ENCODE measurements around the gene MTCL1.

MTCL1 gene

GRCh38 chr18:8762968-8763367 lies 57.6 kb downstream of the MTCL1 start:
- Histone ChIP-seq H3K27ac (ENCODE audit: low read depth, low read length) (no peak overlapping the region), H3K4me3 (ENCODE audit: low read length) (no peak overlapping the region), H3K27me3 (ENCODE audit: insufficient read depth, low read length) (no peaks in the 10 kb centered on the region), H3K4me1 (ENCODE audit: insufficient read depth, low read length) (peaks cover 15% of the 10 kb centered on the region; the same call in 1 of the 2 replicates), H3K36me3 (ENCODE audit: insufficient read depth, low read length) (peaks cover 31% of the 10 kb centered on the region), H3K9me3 (ENCODE audit: insufficient read depth, low read depth, low read length) (peaks cover 6% of the 10 kb centered on the region; the same call in 1 of the 2 replicates), H3K9ac (ENCODE audit: low read depth, low read length) (no peak overlapping the region)
- WGBS, result 95% methylated on average over 5 of the region's 5 CpGs

GRCh38 chr18:8763611-8764010 lies 58.3 kb downstream of the MTCL1 start:
- 93% methylated on average over 1 of the region's 2 CpGs for WGBS

GRCh38 chr18:8765783-8766463 lies 60.6 kb downstream of the MTCL1 start:
- no peak overlapping the region for H3K27ac ChIP-seq (ENCODE audit: low read depth, low read length)
- peaks cover 23% of the 10 kb centered on the region for H3K36me3 ChIP-seq (ENCODE audit: insufficient read depth, low read length)
- peaks cover 15% of the 10 kb centered on the region; the same call in 1 of the 2 replicates for H3K4me1 ChIP-seq (ENCODE audit: insufficient read depth, low read length)
- 91% methylated on average over 11 of the region's 11 CpGs for WGBS
- H3K9ac ChIP-seq (ENCODE audit: low read depth, low read length), result no peak overlapping the region
- no peak overlapping the region for H3K4me3 ChIP-seq (ENCODE audit: low read length)
- H3K9me3 ChIP-seq (ENCODE audit: insufficient read depth, low read depth, low read length), result peaks cover 6% of the 10 kb centered on the region; the same call in 1 of the 2 replicates
- H3K27me3 ChIP-seq (ENCODE audit: insufficient read depth, low read length), result no peaks in the 10 kb centered on the region

More at GRCh38 chr18:8763611-8764010, 58.3 kb downstream of the MTCL1 start:
- H3K27ac ChIP-seq (ENCODE audit: low read depth, low read length), result no peak overlapping the region
- no peaks in the 10 kb centered on the region for H3K27me3 ChIP-seq (ENCODE audit: insufficient read depth, low read length)
- peaks cover 15% of the 10 kb centered on the region; the same call in 1 of the 2 replicates for H3K4me1 ChIP-seq (ENCODE audit: insufficient read depth, low read length)
- no peak overlapping the region for H3K4me3 ChIP-seq (ENCODE audit: low read length)
- H3K9me3 ChIP-seq (ENCODE audit: insufficient read depth, low read depth, low read length), result peaks cover 6% of the 10 kb centered on the region; the same call in 1 of the 2 replicates
- no peak overlapping the region for H3K9ac ChIP-seq (ENCODE audit: low read depth, low read length)
- peaks cover 31% of the 10 kb centered on the region for H3K36me3 ChIP-seq (ENCODE audit: insufficient read depth, low read length)

- no peaks in the 10 kb centered on the region for H3K9me3 ChIP-seq (ENCODE audit: insufficient read depth, low read depth, low read length)
- peaks cover 19% of the 10 kb centered on the region; the same call in 1 of the 2 replicates for H3K4me1 ChIP-seq (ENCODE audit: insufficient read depth, low read length)
- H3K27ac ChIP-seq (ENCODE audit: low read depth, low read length), result no peak overlapping the region
- H3K4me3 ChIP-seq (ENCODE audit: low read length), result no peak overlapping the region
- no peak overlapping the region for H3K9ac ChIP-seq (ENCODE audit: low read depth, low read length)
- WGBS, result 85% methylated on average over 2 of the region's 2 CpGs
- H3K36me3 ChIP-seq (ENCODE audit: insufficient read depth, low read length), result peaks cover 17% of the 10 kb centered on the region
- H3K27me3 ChIP-seq (ENCODE audit: insufficient read depth, low read length), result no peaks in the 10 kb centered on the region
These were observed 61.4 kb downstream of the MTCL1 start for GRCh38 chr18:8766559-8767293.

GRCh38 chr18:8767340-8767739 lies 62.0 kb downstream of the MTCL1 start:
- Histone ChIP-seq H3K27ac (ENCODE audit: low read depth, low read length) (no peak overlapping the region), H3K9ac (ENCODE audit: low read depth, low read length) (no peak overlapping the region), H3K27me3 (ENCODE audit: insufficient read depth, low read length) (no peaks in the 10 kb centered on the region), H3K4me3 (ENCODE audit: low read length) (no peak overlapping the region), H3K9me3 (ENCODE audit: insufficient read depth, low read depth, low read length) (no peaks in the 10 kb centered on the region), H3K4me1 (ENCODE audit: insufficient read depth, low read length) (peaks cover 25% of the 10 kb centered on the region; the same call in 1 of the 2 replicates), H3K36me3 (ENCODE audit: insufficient read depth, low read length) (peaks cover 11% of the 10 kb centered on the region)
- 96% methylated on average over 4 of the region's 4 CpGs for WGBS

- H3K9ac ChIP-seq (ENCODE audit: low read depth, low read length), result no peak overlapping the region
- H3K27ac ChIP-seq (ENCODE audit: low read depth, low read length), result no peak overlapping the region
- no peak overlapping the region for H3K4me3 ChIP-seq (ENCODE audit: low read length)
- H3K4me1 ChIP-seq (ENCODE audit: insufficient read depth, low read length), result peaks cover 38% of the 10 kb centered on the region; the same call in 1 of the 2 replicates
- no peaks in the 10 kb centered on the region for H3K9me3 ChIP-seq (ENCODE audit: insufficient read depth, low read depth, low read length)
- 90% methylated on average over 3 of the region's 3 CpGs for WGBS
- H3K27me3 ChIP-seq (ENCODE audit: insufficient read depth, low read length), result no peaks in the 10 kb centered on the region
- peaks cover 4% of the 10 kb centered on the region; the same call in 1 of the 2 replicates for H3K36me3 ChIP-seq (ENCODE audit: insufficient read depth, low read length)
These were observed 64.2 kb downstream of the MTCL1 start for GRCh38 chr18:8769509-8770095.

- Histone ChIP-seq H3K36me3 (ENCODE audit: insufficient read depth, low read length) (no peaks in the 10 kb centered on the region), H3K27ac (ENCODE audit: low read depth, low read length) (no peak overlapping the region), H3K9ac (ENCODE audit: low read depth, low read length) (no peak overlapping the region), H3K27me3 (ENCODE audit: insufficient read depth, low read length) (no peaks in the 10 kb centered on the region), H3K9me3 (ENCODE audit: insufficient read depth, low read depth, low read length) (no peaks in the 10 kb centered on the region), H3K4me1 (ENCODE audit: insufficient read depth, low read length) (peaks cover 41% of the 10 kb centered on the region; the same call in 1 of the 2 replicates), H3K4me3 (ENCODE audit: low read length) (no peak overlapping the region)
- WGBS, result no CpG with 5 or more reads among the region's 1 CpG
These were observed 65.3 kb downstream of the MTCL1 start for GRCh38 chr18:8770657-8771056.

GRCh38 chr18:8771930-8772329 lies 66.6 kb downstream of the MTCL1 start:
- Histone ChIP-seq H3K4me3 (ENCODE audit: low read length) (no peak overlapping the region), H3K27ac (ENCODE audit: low read depth, low read length) (no peak overlapping the region)
- 93% methylated on average over 8 of the region's 8 CpGs for WGBS

GRCh38 chr18:8773980-8774379 lies 68.6 kb downstream of the MTCL1 start:
- H3K9ac ChIP-seq (ENCODE audit: low read depth, low read length), result no peak overlapping the region
- WGBS, result 89% methylated on average over 3 of the region's 5 CpGs
- peaks cover 44% of the 10 kb centered on the region; the same call in 1 of the 2 replicates for H3K4me1 ChIP-seq (ENCODE audit: insufficient read depth, low read length)
- H3K27ac ChIP-seq (ENCODE audit: low read depth, low read length), result no peak overlapping the region
- no peaks in the 10 kb centered on the region for H3K27me3 ChIP-seq (ENCODE audit: insufficient read depth, low read length)
- H3K36me3 ChIP-seq (ENCODE audit: insufficient read depth, low read length), result no peaks in the 10 kb centered on the region
- no peaks in the 10 kb centered on the region for H3K9me3 ChIP-seq (ENCODE audit: insufficient read depth, low read depth, low read length)
- H3K4me3 ChIP-seq (ENCODE audit: low read length), result no peak overlapping the region

More at GRCh38 chr18:8771930-8772329, 66.6 kb downstream of the MTCL1 start:
- Histone ChIP-seq H3K27me3 (ENCODE audit: insufficient read depth, low read length) (no peaks in the 10 kb centered on the region), H3K9me3 (ENCODE audit: insufficient read depth, low read depth, low read length) (no peaks in the 10 kb centered on the region), H3K4me1 (ENCODE audit: insufficient read depth, low read length) (peaks cover 31% of the 10 kb centered on the region; the same call in 1 of the 2 replicates), H3K9ac (ENCODE audit: low read depth, low read length) (no peak overlapping the region), H3K36me3 (ENCODE audit: insufficient read depth, low read length) (no peaks in the 10 kb centered on the region)

- H3K4me3 ChIP-seq (ENCODE audit: low read length), result no peak overlapping the region
- H3K27ac ChIP-seq (ENCODE audit: low read depth, low read length), result no peak overlapping the region
- 89% methylated on average over 9 of the region's 10 CpGs for WGBS
- no peaks in the 10 kb centered on the region for H3K27me3 ChIP-seq (ENCODE audit: insufficient read depth, low read length)
- H3K36me3 ChIP-seq (ENCODE audit: insufficient read depth, low read length), result peaks cover 6% of the 10 kb centered on the region; the same call in 1 of the 2 replicates
- H3K9me3 ChIP-seq (ENCODE audit: insufficient read depth, low read depth, low read length), result no peaks in the 10 kb centered on the region
- H3K4me1 ChIP-seq (ENCODE audit: insufficient read depth, low read length), result peaks cover 43% of the 10 kb centered on the region; the same call in 1 of the 2 replicates
- no peak overlapping the region for H3K9ac ChIP-seq (ENCODE audit: low read depth, low read length)
These were observed 70.9 kb downstream of the MTCL1 start for GRCh38 chr18:8776013-8776943.
